ENCODE measurements around the gene DSCAML1.

Gene DSCAML1

DNA sequence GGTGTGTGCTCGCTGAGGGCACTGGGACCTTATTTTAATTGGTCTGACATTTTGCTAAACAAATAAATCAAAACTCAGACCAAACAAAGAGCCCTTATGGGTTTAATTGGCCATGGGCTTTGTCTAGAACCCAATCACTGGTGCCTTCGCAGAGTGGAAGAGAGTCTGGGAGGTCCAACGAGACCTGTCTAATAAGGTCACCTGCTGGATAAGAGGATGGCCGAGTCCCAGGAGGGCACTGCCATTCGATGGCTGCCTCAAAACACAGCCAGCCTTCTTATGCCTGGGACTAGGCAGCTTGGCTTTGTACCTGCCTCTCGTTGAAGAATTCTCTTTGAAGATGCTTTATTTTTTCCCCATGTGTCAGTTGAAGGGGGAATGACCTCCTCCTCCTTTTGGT lies 298.2 kb downstream of the DSCAML1 start:
- Histone ChIP-seq H3K79me2 (ENCODE audit: low read length) (no peaks in the 10 kb centered on the region), H3K27me3 (ENCODE audit: low read depth, low read length) (no peaks in the 10 kb centered on the region), H3K36me3 (replicated peaks; ENCODE audit: low read depth, low read length) (no peaks in the 10 kb centered on the region), H3K4me2 (ENCODE audit: low read length) (no peak overlapping the region), H3K4me1 (ENCODE audit: low read length) (no peaks in the 10 kb centered on the region), H4K20me1 (ENCODE audit: insufficient read depth, low read length) (no peaks in the 10 kb centered on the region), H3K9me3 (ENCODE audit: insufficient read depth, low read length) (no peaks in the 10 kb centered on the region), H3K9ac (ENCODE audit: low read length) (no peak overlapping the region), H3K27ac (ENCODE audit: low read length) (no peak overlapping the region), H3K4me3 (ENCODE audit: low read length) (no peak overlapping the region), H2AFZ (ENCODE audit: low read depth, low read length) (no peak overlapping the region)
- TF ChIP-seq CTCF (IDR thresholded peaks at IDR 0.05; ENCODE audit: low read depth, low read length) = no peak
- no peak for TF ChIP-seq EZH2phosphoT487 (IDR thresholded peaks at IDR 0.05; ENCODE audit: low read depth)

DNA sequence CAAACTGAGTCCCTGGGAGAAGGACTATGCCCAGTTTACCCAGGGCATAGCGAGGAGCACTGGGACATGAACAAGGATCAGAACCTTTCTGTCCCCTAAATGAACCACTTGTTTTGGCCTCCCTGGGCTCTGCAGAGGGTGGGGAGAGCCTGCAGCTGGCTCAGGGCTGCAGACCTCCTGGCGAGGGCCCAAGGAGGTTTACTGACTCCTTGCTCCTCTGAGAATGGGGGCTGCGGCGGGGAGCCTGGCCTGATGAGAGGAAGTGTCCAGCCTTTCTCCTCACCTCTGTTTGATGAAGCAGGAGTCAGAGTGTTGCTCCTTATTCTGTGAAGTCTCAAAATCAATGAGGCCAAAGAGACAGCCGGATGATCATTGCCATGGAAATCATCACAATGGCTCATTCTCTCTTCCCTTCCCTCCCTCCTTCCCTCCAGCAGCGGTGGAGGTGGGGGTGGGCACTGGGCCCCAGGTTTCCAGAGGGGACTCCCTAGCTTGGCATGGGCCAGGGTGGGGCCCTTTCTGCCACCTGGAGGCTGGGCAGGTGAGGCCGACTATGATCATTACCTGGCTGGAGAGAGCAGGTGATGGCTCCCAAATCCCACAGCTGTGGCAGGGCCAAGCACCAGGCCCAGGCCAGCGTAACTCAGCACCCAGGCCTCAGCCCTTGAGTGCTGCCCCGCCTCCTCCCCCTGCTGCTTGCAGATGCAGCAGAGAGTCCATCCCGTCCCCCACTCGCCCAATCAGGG lies 299.6 kb downstream of the DSCAML1 start:
- H3K36me3 ChIP-seq (replicated peaks; ENCODE audit: low read depth, low read length) = no peaks in the 10 kb centered on the region
- no peaks in the 10 kb centered on the region for H4K20me1 ChIP-seq (ENCODE audit: insufficient read depth, low read length)
- no peaks in the 10 kb centered on the region for H3K9me3 ChIP-seq (ENCODE audit: insufficient read depth, low read length)
- H2AFZ ChIP-seq (ENCODE audit: low read depth, low read length) = no peak overlapping the region
- H3K4me2 ChIP-seq (ENCODE audit: low read length) = no peak overlapping the region
- H3K9ac ChIP-seq (ENCODE audit: low read length) = no peak overlapping the region
- no peak overlapping the region for H3K4me3 ChIP-seq (ENCODE audit: low read length)
- no peaks in the 10 kb centered on the region for H3K4me1 ChIP-seq (ENCODE audit: low read length)
- H3K79me2 ChIP-seq (ENCODE audit: low read length) = no peaks in the 10 kb centered on the region
- H3K27ac ChIP-seq (ENCODE audit: low read length) = no peak overlapping the region
- TF ChIP-seq CTCF (IDR thresholded peaks at IDR 0.05; ENCODE audit: low read depth, low read length) = no peak
- no peak for TF ChIP-seq EZH2phosphoT487 (IDR thresholded peaks at IDR 0.05; ENCODE audit: low read depth)
- H3K27me3 ChIP-seq (ENCODE audit: low read depth, low read length) = no peaks in the 10 kb centered on the region

- H4K20me1 ChIP-seq (ENCODE audit: insufficient read depth, low read length) = no peaks in the 10 kb centered on the region
- no peak for TF ChIP-seq EZH2phosphoT487 (IDR thresholded peaks at IDR 0.05; ENCODE audit: low read depth)
- TF ChIP-seq CTCF (IDR thresholded peaks at IDR 0.05; ENCODE audit: low read depth, low read length) = no peak
- no peak overlapping the region for H3K4me3 ChIP-seq (ENCODE audit: low read length)
- no peak overlapping the region for H3K4me2 ChIP-seq (ENCODE audit: low read length)
- H2AFZ ChIP-seq (ENCODE audit: low read depth, low read length) = no peak overlapping the region
- no peak overlapping the region for H3K9ac ChIP-seq (ENCODE audit: low read length)
- no peak overlapping the region for H3K27ac ChIP-seq (ENCODE audit: low read length)
- H3K79me2 ChIP-seq (ENCODE audit: low read length) = no peaks in the 10 kb centered on the region
- H3K36me3 ChIP-seq (replicated peaks; ENCODE audit: low read depth, low read length) = no peaks in the 10 kb centered on the region
- no peaks in the 10 kb centered on the region for H3K9me3 ChIP-seq (ENCODE audit: insufficient read depth, low read length)
- no peaks in the 10 kb centered on the region for H3K27me3 ChIP-seq (ENCODE audit: low read depth, low read length)
- H3K4me1 ChIP-seq (ENCODE audit: low read length) = peaks cover 9% of the 10 kb centered on the region
Measured at GRCh38 chr11:117495357-117495756, 301.7 kb downstream of the DSCAML1 start.

DNA sequence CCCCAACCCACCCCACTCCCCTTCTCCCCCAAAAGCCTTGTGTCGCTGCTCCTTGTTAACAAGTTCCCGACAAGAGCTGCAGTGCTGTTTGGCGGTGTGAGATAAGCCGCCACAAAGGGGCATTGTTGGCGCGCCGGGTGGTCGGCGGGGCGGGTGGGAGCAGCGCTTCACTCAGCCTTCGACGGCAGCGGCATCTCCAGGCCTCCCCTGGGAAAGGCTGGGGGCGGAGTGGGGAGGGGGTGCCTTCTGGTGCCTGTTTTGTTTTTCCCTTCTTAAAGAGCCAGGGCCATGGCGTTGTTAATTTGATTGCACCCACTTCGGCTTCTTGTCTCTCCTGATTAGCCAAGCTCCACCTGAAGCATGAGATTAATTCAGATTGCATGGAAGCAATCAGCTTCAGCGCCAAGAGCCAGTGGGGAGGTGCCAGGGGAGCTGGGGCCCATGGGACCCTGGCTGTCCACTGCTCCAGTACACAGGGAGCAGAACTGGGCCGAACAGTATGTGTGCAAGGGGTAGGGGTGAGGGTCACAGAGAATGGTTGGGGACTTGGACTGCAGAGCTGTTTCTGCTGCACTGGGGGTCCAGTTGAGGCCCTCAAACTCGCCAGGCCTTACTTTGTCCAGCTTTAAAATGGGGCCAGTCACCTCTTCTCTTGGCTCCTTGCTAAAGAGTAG lies 304.3 kb downstream of the DSCAML1 start:
- H3K79me2 ChIP-seq (ENCODE audit: low read length) = no peaks in the 10 kb centered on the region
- H3K4me1 ChIP-seq (ENCODE audit: low read length) = peaks cover 35% of the 10 kb centered on the region
- no peak overlapping the region for H3K27ac ChIP-seq (ENCODE audit: low read length)
- TF ChIP-seq EZH2phosphoT487 (IDR thresholded peaks at IDR 0.05; ENCODE audit: low read depth) (no peak), CTCF (IDR thresholded peaks at IDR 0.05; ENCODE audit: low read depth, low read length) (no peak)
- H3K9me3 ChIP-seq (ENCODE audit: insufficient read depth, low read length) = no peaks in the 10 kb centered on the region
- H4K20me1 ChIP-seq (ENCODE audit: insufficient read depth, low read length) = no peaks in the 10 kb centered on the region
- H3K4me3 ChIP-seq (ENCODE audit: low read length) = no peak overlapping the region
- no peaks in the 10 kb centered on the region for H3K36me3 ChIP-seq (replicated peaks; ENCODE audit: low read depth, low read length)
- no peaks in the 10 kb centered on the region for H3K27me3 ChIP-seq (ENCODE audit: low read depth, low read length)
- H2AFZ ChIP-seq (ENCODE audit: low read depth, low read length) = no peak overlapping the region
- H3K9ac ChIP-seq (ENCODE audit: low read length) = no peak overlapping the region
- no peak overlapping the region for H3K4me2 ChIP-seq (ENCODE audit: low read length)
